ENCODE data around the gene RAD51B.

DNA sequence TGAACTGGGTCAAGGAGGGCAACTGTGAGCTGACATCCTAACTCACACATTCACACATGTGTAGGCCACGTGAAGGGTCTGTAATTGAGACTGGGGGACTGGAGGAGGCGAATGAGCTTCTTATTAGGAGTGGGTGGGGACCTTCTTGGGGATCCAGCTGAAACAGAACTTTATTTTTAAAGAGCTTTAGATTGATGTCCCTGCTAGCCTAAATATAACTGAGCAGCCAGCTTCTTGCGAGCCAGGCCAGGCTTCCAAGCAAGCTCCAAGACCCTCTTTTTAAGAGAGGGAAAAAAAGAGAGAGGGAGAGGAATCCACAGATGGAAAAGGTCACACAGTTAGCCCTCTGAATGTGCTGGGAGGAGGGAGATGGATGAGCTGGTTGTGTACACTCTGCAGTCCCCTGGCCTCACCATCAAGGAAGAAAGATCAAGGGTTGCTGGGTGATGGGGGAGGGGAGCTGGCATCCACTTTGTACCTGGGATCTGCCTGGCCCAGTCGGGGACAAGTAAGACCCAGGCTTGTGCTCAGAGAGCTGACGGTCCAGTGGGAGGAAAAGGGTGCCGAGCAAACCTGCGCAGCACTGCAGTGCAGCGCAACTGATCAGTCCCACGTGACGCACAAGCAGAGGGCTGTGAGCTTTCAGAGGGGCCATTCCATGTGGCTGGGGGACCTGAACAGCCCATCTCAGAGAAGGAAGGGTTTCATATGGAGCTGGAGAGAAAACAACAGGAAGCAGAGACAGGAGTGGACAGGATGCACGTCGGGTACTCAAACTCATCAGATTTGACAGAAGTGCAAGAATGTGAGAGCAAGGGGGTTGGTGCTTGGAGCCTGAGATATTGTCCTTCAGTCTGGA is 818.8 kb downstream of the RAD51B start:
- no peak for TF ChIP-seq YY1 (IDR thresholded peaks at IDR 0.05; ENCODE audit: insufficient read depth, insufficient read length)
- no peak for TF ChIP-seq ZNF274 (IDR thresholded peaks at IDR 0.05; ENCODE audit: low read depth, low read length)
- no peak for TF ChIP-seq SUZ12 (IDR thresholded peaks at IDR 0.05; ENCODE audit: extremely low read depth, insufficient read depth, insufficient read length)
